Mesendoderm (in vitro differentiated cells): ENCODE measurements around the gene SETD3.

Experiments
- DNase-seq: peaks from one replicate; pipeline ENCODE4 v3.0.0; 2013
- H2AK5ac ChIP-seq: 2 replicates; pipeline ENCODE4 v1.6.1; 2013; ENCODE audit warnings: low read length, inconsistent platforms
- H2BK120ac ChIP-seq: 2 replicates; pipeline ENCODE4 v1.6.1; 2013; ENCODE audit warnings: low read depth, mild to moderate bottlenecking, low read length, moderate library complexity, mixed read lengths
- H2BK15ac ChIP-seq: replicated peaks from 2 replicates; pipeline ENCODE4 v1.6.1; 2013; ENCODE audit warnings: low read depth, mild to moderate bottlenecking, moderate library complexity
- H2BK5ac ChIP-seq: 2 replicates; pipeline ENCODE4 v1.6.1; 2013; ENCODE audit warnings: low read length, inconsistent platforms
- H3K18ac ChIP-seq: 2 replicates; pipeline ENCODE4 v1.6.1; 2013; ENCODE audit warnings: mild to moderate bottlenecking, low read length, mixed read lengths
- H3K23ac ChIP-seq: one replicate; pipeline ENCODE4 v1.6.1; 2013; ENCODE audit warnings: low read length
- H3K27ac ChIP-seq: 2 replicates; pipeline ENCODE4 v1.5.1; 2013; ENCODE audit warnings: low read depth, mild to moderate bottlenecking, inconsistent platforms, low read length, moderate library complexity
- H3K27me3 ChIP-seq: 2 replicates; pipeline ENCODE4 v1.6.1; 2013; ENCODE audit warnings: low read length, control low read depth, mild to moderate bottlenecking, inconsistent platforms; ENCODE audit not compliant: insufficient read depth, poor library complexity
- H3K36me3 ChIP-seq: 2 replicates; pipeline ENCODE4 v1.6.1; 2013; ENCODE audit warnings: low read length, inconsistent platforms; ENCODE audit not compliant: control insufficient read depth, insufficient read depth
- H3K4ac ChIP-seq: one replicate; pipeline ENCODE4 v1.6.1; 2013; ENCODE audit warnings: low read depth, mild to moderate bottlenecking, low read length, moderate library complexity
- H3K4me1 ChIP-seq: 2 replicates; pipeline ENCODE4 v1.6.1; 2013; ENCODE audit warnings: low read depth, low read length, inconsistent platforms; ENCODE audit not compliant: control insufficient read depth
- H3K4me2 ChIP-seq: 2 replicates; pipeline ENCODE4 v1.6.1; 2013; ENCODE audit warnings: low read length
- H3K4me3 ChIP-seq: 2 replicates; pipeline ENCODE4 v1.5.1; 2013; ENCODE audit warnings: mild to moderate bottlenecking, low read length
- H3K56ac ChIP-seq: one replicate; pipeline ENCODE4 v1.6.1; 2013; ENCODE audit warnings: low read length
- H3K79me1 ChIP-seq: 2 replicates; pipeline ENCODE4 v1.6.1; 2013; ENCODE audit warnings: low read length, inconsistent platforms
- H3K79me2 ChIP-seq: 2 replicates; pipeline ENCODE4 v1.6.1; 2013; ENCODE audit warnings: mild to moderate bottlenecking, low read length; ENCODE audit not compliant: control insufficient read depth, insufficient read depth
- H3K9ac ChIP-seq: 2 replicates; pipeline ENCODE4 v1.6.1; 2013; ENCODE audit warnings: low read length, inconsistent platforms
- H4K5ac ChIP-seq: one replicate; pipeline ENCODE4 v1.6.1; 2013; ENCODE audit warnings: low read length
- H4K8ac ChIP-seq: one replicate; pipeline ENCODE4 v1.6.1; 2013; ENCODE audit warnings: low read depth, mild to moderate bottlenecking, control low read depth, low read length, moderate library complexity
- WGBS: extraction: QIAGEN DNeasy Blood & Tissue Kit; methylation state at CpG from one replicate; pipeline ENCODE4 v1.1.7; 2013; ENCODE audit warnings: low lambda C conversion rate, missing lambda C conversion rate; ENCODE audit not compliant: insufficient coverage; ENCODE audit errors: extremely low coverage; 5-methylcytosine and 5-hydroxymethylcytosine counted together

SETD3 gene

GRCh38 chr14:99420711-99421110, 59.9 kb downstream of the SETD3 start:
- no peak overlapping the region for H3K9ac ChIP-seq
- H3K4me2 ChIP-seq: no peak overlapping the region
- H3K23ac ChIP-seq: no peak overlapping the region
- no peak overlapping the region for H2BK15ac ChIP-seq
- no peak overlapping the region for H2BK120ac ChIP-seq
- no peak overlapping the region for H4K5ac ChIP-seq
- H2AK5ac ChIP-seq: no peak overlapping the region
- no peak overlapping the region for H3K56ac ChIP-seq
- H3K4me1 ChIP-seq: peaks cover 17% of the 10 kb centered on the region
- peak overlapping the region; percentile 55 for H3K4ac ChIP-seq
- WGBS: no CpG with 5 or more reads among the region's 6 CpGs
- peaks cover 3% of the 10 kb centered on the region for H3K79me1 ChIP-seq
- no peak overlapping the region for H3K27ac ChIP-seq
- no peak overlapping the region for H2BK5ac ChIP-seq
- no peak overlapping the region for H3K4me3 ChIP-seq
- no peaks in the 10 kb centered on the region for H3K79me2 ChIP-seq
- no peaks in the 10 kb centered on the region for H3K36me3 ChIP-seq
- H4K8ac ChIP-seq: no peak overlapping the region
- H3K27me3 ChIP-seq: no peaks in the 10 kb centered on the region
- DNase-seq: peak; percentile 73
- H3K18ac ChIP-seq: peak overlapping the region; percentile 55

DNA sequence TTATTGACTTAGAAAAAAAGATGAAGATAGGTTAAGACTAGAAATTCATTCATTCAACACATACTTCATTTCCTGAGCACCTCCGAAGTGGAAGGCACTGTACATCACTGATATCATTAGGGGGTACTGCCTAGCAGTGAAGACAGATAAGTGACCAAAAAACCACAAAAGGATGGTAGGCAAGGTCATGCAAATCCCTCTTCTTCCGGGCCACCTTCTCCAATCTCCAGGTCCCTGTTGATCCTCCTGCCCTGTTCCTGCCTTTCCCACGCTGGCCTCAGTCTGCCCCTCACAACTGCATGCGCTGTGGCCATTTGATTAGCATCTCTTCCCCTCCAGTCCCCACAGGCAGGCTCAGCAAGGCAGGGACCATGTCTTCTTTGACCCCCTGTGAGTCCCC, 60.8 kb downstream of the SETD3 start:
- no peak overlapping the region for H3K18ac ChIP-seq
- no peak overlapping the region for H3K4me2 ChIP-seq
- no peak overlapping the region for H2AK5ac ChIP-seq
- no peaks in the 10 kb centered on the region for H3K79me2 ChIP-seq
- H3K27ac ChIP-seq: no peak overlapping the region
- no peaks in the 10 kb centered on the region for H3K79me1 ChIP-seq
- H4K5ac ChIP-seq: no peak overlapping the region
- H3K36me3 ChIP-seq: no peaks in the 10 kb centered on the region
- H2BK5ac ChIP-seq: no peak overlapping the region
- no peak overlapping the region for H3K23ac ChIP-seq
- no peak for DNase-seq
- no peak overlapping the region for H4K8ac ChIP-seq
- peaks cover 16% of the 10 kb centered on the region for H3K4me1 ChIP-seq
- H3K27me3 ChIP-seq: no peaks in the 10 kb centered on the region
- H2BK120ac ChIP-seq: no peak overlapping the region
- no peak overlapping the region for H2BK15ac ChIP-seq
- no CpG with 5 or more reads among the region's 4 CpGs for WGBS
- no peak overlapping the region for H3K4me3 ChIP-seq
- no peak overlapping the region for H3K4ac ChIP-seq
- H3K56ac ChIP-seq: no peak overlapping the region
- H3K9ac ChIP-seq: no peak overlapping the region

GRCh38 chr14:99418242-99418641, 62.4 kb downstream of the SETD3 start:
- H3K56ac ChIP-seq: no peak overlapping the region
- H3K9ac ChIP-seq: no peak overlapping the region
- H4K8ac ChIP-seq: no peak overlapping the region
- H2BK15ac ChIP-seq: no peak overlapping the region
- no peak overlapping the region for H2AK5ac ChIP-seq
- H3K4me3 ChIP-seq: no peak overlapping the region
- no peak overlapping the region for H4K5ac ChIP-seq
- H3K36me3 ChIP-seq: no peaks in the 10 kb centered on the region
- H3K4me2 ChIP-seq: no peak overlapping the region
- DNase-seq: no peak
- H2BK5ac ChIP-seq: no peak overlapping the region
- H3K79me2 ChIP-seq: no peaks in the 10 kb centered on the region
- no peaks in the 10 kb centered on the region for H3K79me1 ChIP-seq
- H3K4ac ChIP-seq: no peak overlapping the region
- H3K18ac ChIP-seq: no peak overlapping the region
- H2BK120ac ChIP-seq: no peak overlapping the region
- H3K27me3 ChIP-seq: no peaks in the 10 kb centered on the region
- H3K27ac ChIP-seq: no peak overlapping the region
- WGBS: no CpG with 5 or more reads among the region's 1 CpG
- H3K4me1 ChIP-seq: peaks cover 8% of the 10 kb centered on the region
- peak overlapping the region; percentile 34 for H3K23ac ChIP-seq

GRCh38 chr14:99416909-99417308, 63.8 kb downstream of the SETD3 start:
- H3K79me1 ChIP-seq: no peaks in the 10 kb centered on the region
- no peak overlapping the region for H2BK5ac ChIP-seq
- H4K5ac ChIP-seq: no peak overlapping the region
- no peak overlapping the region for H3K4ac ChIP-seq
- no peaks in the 10 kb centered on the region for H3K27me3 ChIP-seq
- H3K23ac ChIP-seq: no peak overlapping the region
- no peaks in the 10 kb centered on the region for H3K36me3 ChIP-seq
- peaks cover 4% of the 10 kb centered on the region for H3K4me1 ChIP-seq
- H3K4me2 ChIP-seq: no peak overlapping the region
- no peak overlapping the region for H3K9ac ChIP-seq
- no CpG with 5 or more reads among the region's 5 CpGs for WGBS
- no peak overlapping the region for H3K18ac ChIP-seq
- no peak overlapping the region for H3K27ac ChIP-seq
- no peak overlapping the region for H2AK5ac ChIP-seq
- H2BK15ac ChIP-seq: no peak overlapping the region
- no peak overlapping the region for H4K8ac ChIP-seq
- H3K4me3 ChIP-seq: no peak overlapping the region
- no peak overlapping the region for H2BK120ac ChIP-seq
- H3K79me2 ChIP-seq: no peaks in the 10 kb centered on the region
- H3K56ac ChIP-seq: no peak overlapping the region
- no peak for DNase-seq

GRCh38 chr14:99415496-99416281, 65.0 kb downstream of the SETD3 start:
- Histone ChIP-seq H3K23ac (no peak overlapping the region), H3K18ac (no peak overlapping the region), H3K9ac (no peak overlapping the region)

GRCh38 chr14:99413911-99414310, 66.7 kb downstream of the SETD3 start:
- Histone ChIP-seq H3K9ac (no peak overlapping the region), H4K5ac (no peak overlapping the region), H3K4me3 (no peak overlapping the region), H3K18ac (no peak overlapping the region), H2BK15ac (no peak overlapping the region), H3K36me3 (no peaks in the 10 kb centered on the region), H3K79me2 (no peaks in the 10 kb centered on the region), H2BK5ac (no peak overlapping the region), H2AK5ac (no peak overlapping the region), H3K27ac (no peak overlapping the region), H3K56ac (no peak overlapping the region), H3K4me2 (no peak overlapping the region), H3K4me1 (no peaks in the 10 kb centered on the region), H2BK120ac (no peak overlapping the region), H3K23ac (no peak overlapping the region), H4K8ac (no peak overlapping the region), H3K79me1 (no peaks in the 10 kb centered on the region), H3K4ac (no peak overlapping the region), H3K27me3 (no peaks in the 10 kb centered on the region)
- DNase-seq: no peak
- no CpG with 5 or more reads among the region's 17 CpGs for WGBS

More at GRCh38 chr14:99415496-99416281, 65.0 kb downstream of the SETD3 start:
- Histone ChIP-seq H3K27me3 (no peaks in the 10 kb centered on the region), H2BK15ac (no peak overlapping the region), H2AK5ac (no peak overlapping the region), H3K4ac (no peak overlapping the region), H2BK120ac (no peak overlapping the region), H3K79me2 (no peaks in the 10 kb centered on the region), H3K27ac (no peak overlapping the region), H3K56ac (no peak overlapping the region), H3K36me3 (no peaks in the 10 kb centered on the region), H2BK5ac (no peak overlapping the region), H4K8ac (no peak overlapping the region), H4K5ac (no peak overlapping the region), H3K4me1 (peaks cover 2% of the 10 kb centered on the region), H3K4me3 (no peak overlapping the region), H3K79me1 (no peaks in the 10 kb centered on the region), H3K4me2 (no peak overlapping the region)
- peak; percentile 92 for DNase-seq
- WGBS: no CpG with 5 or more reads among the region's 2 CpGs
